AG04449 (cell line): Measurements from ENCODE around the gene DSG3.
"Not testable (repeated sequence)": the region's sequence is repeated elsewhere in the genome, so short reads cannot be mapped to it uniquely, and the experiment has no call there.

Source experiments
- CTCF ChIA-PET: fragments of 350-600 bp; formaldehyde crosslinking; extraction: SDS; loops from one replicate; lab custom pipeline; 2021; ENCODE audit warnings: antibody characterized with exemption; lab: Yijun Ruan, JAX
- POLR2A ChIA-PET: fragments of 400-600, 350-600 bp; formaldehyde crosslinking; extraction: SDS; loops from one replicate; lab custom pipeline; 2020; ENCODE audit warnings: antibody characterized with exemption, inconsistent platforms; lab: Yijun Ruan, JAX
- DNase-seq: peaks from one replicate; pipeline ENCODE4 v3.0.0-alpha.2; 2010; ENCODE audit warnings: low read depth, low spot score
- H3K4me3 ChIP-seq: 2 replicates; pipeline ENCODE4 v1.5.1; 2011; ENCODE audit warnings: low read depth, mild to moderate bottlenecking, control low read depth, low read length
- TF ChIP-seq, protein P1 (sequence below): IDR thresholded peaks from one replicate; pipeline ENCODE4 v1.5.1; 2011; ENCODE audit warnings: mild to moderate bottlenecking, moderate library complexity, low read length, control low read depth, inconsistent platforms; ENCODE audit not compliant: insufficient read depth; ENCODE audit errors: missing control alignments

The DSG3 gene

DNA sequence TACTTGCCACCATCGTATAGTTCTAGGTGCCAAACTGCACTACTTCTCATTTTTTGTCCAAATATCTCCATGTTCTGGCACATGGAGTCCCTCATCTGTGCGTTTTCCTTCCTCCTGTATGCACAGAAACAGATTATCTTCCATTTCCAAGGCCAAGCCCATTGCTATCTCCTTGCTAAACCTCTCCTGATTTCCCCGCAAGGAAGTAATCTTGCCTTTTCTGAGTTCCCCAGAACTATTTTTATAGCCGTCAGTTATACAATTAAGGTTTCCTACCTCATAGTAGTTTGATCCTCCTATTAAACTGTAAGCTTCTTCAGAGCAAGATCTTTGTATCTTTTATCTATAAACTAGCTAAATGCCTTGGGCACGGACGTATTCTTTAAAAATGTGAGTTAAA is 57.6 kb downstream of the DSG3 start:
- TF ChIP-seq, protein P1, sequence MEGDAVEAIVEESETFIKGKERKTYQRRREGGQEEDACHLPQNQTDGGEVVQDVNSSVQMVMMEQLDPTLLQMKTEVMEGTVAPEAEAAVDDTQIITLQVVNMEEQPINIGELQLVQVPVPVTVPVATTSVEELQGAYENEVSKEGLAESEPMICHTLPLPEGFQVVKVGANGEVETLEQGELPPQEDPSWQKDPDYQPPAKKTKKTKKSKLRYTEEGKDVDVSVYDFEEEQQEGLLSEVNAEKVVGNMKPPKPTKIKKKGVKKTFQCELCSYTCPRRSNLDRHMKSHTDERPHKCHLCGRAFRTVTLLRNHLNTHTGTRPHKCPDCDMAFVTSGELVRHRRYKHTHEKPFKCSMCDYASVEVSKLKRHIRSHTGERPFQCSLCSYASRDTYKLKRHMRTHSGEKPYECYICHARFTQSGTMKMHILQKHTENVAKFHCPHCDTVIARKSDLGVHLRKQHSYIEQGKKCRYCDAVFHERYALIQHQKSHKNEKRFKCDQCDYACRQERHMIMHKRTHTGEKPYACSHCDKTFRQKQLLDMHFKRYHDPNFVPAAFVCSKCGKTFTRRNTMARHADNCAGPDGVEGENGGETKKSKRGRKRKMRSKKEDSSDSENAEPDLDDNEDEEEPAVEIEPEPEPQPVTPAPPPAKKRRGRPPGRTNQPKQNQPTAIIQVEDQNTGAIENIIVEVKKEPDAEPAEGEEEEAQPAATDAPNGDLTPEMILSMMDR = no peak
- CTCF ChIA-PET = no interaction called here
- H3K4me3 ChIP-seq = no peak overlapping the region
- POLR2A ChIA-PET = no interaction called here
- DNase-seq = no peak

DNA sequence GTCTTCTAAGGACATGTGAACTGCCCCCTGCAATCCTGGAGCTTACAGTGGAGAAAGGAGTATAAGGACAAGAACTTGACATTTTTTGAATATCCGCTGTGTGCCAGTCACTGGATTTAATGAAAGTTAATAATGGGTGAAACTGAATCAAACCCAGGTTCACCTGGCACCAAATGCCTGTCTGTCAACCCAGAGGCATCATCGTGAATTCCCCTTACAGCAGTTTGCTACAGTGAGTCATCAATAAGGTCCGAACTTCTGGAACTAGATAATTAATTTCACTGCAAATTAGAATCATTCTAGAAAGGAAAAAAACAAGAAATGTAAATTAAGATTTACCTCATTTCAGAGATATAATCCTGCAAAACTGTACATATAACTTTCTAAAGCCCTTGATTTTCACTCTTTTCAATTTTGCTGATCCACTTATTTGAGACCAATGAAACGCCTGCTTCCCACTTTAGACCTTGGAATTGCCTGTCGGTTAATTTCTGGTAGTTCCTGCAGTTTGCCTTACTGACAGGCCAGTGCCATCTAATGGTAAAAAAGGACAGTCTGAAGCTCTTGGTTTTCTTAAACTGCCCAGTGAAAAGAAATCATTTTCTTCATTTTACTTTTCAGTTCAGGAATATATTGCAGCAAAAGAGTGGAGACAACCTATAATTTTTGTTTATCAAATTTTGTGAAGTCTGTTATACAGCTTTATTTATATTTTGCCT is 58.6 kb downstream of the DSG3 start:
- TF ChIP-seq, protein P1 = no peak
- DNase-seq = no peak
- H3K4me3 ChIP-seq = no peak overlapping the region
- ChIA-PET POLR2A (no interaction called here), CTCF (no interaction called here)

DNA sequence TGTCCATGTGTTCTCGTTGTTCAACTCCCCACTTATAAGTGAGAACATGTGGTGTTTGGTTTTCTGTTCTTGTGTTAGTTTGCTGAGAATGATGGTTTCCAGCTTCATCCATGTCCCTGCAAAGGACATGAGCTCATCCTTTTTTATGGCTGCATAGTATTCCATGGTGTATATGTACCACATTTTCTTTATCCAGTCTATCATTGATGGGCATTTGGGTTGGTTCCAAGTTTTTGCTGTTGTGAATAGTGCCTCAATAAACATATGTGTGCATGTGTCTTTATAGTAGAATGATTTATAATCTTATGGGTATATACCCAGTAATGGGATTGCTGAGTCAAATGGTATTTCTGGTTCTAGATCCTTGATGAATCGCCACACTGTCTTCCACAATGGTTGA is 59.6 kb downstream of the DSG3 start:
- H3K4me3 ChIP-seq, POLR2A ChIA-PET, DNase-seq, CTCF ChIA-PET: not testable (repeated sequence)

DNA sequence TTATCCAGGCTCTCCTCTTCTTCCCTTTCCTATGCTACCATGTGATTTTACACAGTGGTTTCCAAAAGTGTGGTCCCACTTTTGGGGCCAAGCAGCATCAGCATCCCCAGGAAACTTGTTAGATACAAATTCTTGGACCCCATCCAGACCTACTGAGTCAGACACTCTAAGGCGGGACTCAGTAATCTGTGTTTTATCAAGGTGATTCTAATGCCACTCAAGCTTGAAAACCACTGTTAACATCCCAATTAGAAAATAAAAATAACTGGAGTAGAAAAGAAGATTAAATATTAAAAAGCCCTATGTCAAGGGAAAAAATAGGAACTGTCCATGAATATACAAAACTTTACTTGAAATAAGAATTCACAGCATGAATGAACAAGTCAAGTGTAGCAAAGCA is 61.2 kb downstream of the DSG3 start:
- no peak for DNase-seq
- no peak overlapping the region for H3K4me3 ChIP-seq
- POLR2A ChIA-PET = no interaction called here
- TF ChIP-seq, protein P1 = no peak
- CTCF ChIA-PET = no interaction called here

DNA sequence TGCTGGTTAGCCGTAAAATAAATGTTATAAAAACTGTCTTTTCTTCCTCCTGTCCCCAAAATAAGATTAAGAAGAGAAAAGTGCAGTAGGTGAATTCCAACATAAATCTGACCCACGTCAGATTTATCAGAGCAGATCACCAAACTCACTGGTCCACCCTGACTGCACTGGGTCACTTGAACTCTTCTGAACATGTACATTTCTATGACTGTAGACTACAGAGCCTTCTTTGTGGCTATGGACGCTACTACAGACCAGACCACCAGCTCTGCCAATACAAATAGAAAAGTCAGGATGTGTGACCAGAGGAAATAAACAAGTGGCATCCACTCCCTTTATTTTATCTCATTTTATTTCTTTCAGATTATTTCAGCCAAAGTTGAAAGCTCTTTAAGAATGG is 62.0 kb downstream of the DSG3 start:
- ChIA-PET POLR2A (no interaction called here), CTCF (no interaction called here)
- DNase-seq = no peak
- H3K4me3 ChIP-seq = no peak overlapping the region
- TF ChIP-seq, protein P1 = no peak

DNA sequence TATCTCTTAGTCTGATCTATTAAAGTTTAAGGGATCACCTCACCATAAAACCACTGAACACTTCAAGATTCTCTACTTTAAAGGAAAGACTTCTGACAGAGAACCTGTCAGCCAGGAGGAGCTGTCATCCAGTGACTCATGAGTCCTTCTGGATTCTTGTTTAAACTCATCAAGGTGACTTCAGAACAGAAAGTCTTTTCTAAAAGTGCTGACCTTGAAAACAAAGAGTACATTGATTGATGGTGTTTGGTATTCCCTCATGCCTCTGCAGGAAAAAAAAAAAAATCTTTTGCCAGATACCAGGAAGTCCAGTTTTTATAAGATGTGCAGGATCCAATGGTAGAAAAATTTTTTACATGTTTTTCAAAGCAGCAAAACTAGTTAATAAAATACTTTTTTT is 62.8 kb downstream of the DSG3 start:
- POLR2A ChIA-PET = no interaction called here
- H3K4me3 ChIP-seq = no peak overlapping the region
- CTCF ChIA-PET = no interaction called here
- TF ChIP-seq, protein P1 = no peak
- no peak for DNase-seq

DNA sequence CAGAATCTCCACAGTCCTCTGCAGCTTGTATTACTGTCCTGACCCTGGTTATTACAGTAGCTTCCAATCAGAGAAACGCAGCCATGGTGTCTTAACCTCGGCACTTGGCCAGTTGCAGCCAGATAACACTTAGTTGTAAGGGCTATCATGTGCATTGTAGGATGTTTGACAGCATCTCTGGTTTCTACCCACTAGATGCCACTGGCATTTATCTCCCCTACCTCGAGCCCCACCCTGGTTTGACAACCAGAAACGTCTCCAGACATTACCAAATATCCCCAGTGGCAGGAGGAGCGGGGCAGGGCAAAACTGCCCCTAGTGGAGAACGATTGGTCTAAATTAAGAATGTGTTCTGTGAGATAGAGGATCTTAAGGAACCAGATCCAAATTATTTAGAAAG is 63.6 kb downstream of the DSG3 start:
- no peak overlapping the region for H3K4me3 ChIP-seq
- POLR2A ChIA-PET = no interaction called here
- CTCF ChIA-PET = no interaction called here
- DNase-seq = no peak
- TF ChIP-seq, protein P1 = no peak
